WTC11 (cell line): Measurements from ENCODE around the gene CDC23.

ENCODE experiments used
- HMGA2 ChIP-seq: fragments of 250-450 bp; sonication (Bioruptor Pico); IDR thresholded peaks from 2 replicates; pipeline ENCODE4 v1.4.0; 2021; ENCODE audit warnings: mild to moderate bottlenecking, moderate library complexity
- SOX15 ChIP-seq: fragments of 250-450 bp; sonication (Bioruptor Pico); IDR thresholded peaks from 2 replicates; pipeline ENCODE4 v1.9.0; 2021; ENCODE audit warnings: mild to moderate bottlenecking
- TF ChIP-seq, protein P1 (sequence below): sonication (generic); formaldehyde crosslinking; IDR thresholded peaks from 2 replicates; pipeline ENCODE4 v1.8.1; 2023; ENCODE audit warnings: mild to moderate bottlenecking, missing genetic modification reagents, moderate library complexity
- TF ChIP-seq, protein P2 (sequence below): fragments of 200-600 bp; IDR thresholded peaks from 2 replicates; pipeline ENCODE4 v1.8.0; 2022; ENCODE audit warnings: antibody characterized with exemption
- TF ChIP-seq, protein P3 (sequence below): sonication (generic); formaldehyde crosslinking; IDR thresholded peaks from 2 replicates; pipeline ENCODE4 v1.8.0; 2022; ENCODE audit warnings: mild to moderate bottlenecking, missing genetic modification reagents
- TF ChIP-seq, protein P4 (sequence below): sonication (generic); formaldehyde crosslinking; IDR thresholded peaks from 2 replicates; pipeline ENCODE4 v1.8.0; 2022; ENCODE audit warnings: mild to moderate bottlenecking, missing genetic modification reagents
- TF ChIP-seq, protein P5 (sequence below): sonication (generic); formaldehyde crosslinking; IDR thresholded peaks from 2 replicates; pipeline ENCODE4 v1.8.1; 2022; ENCODE audit warnings: low read depth, missing genetic modification reagents, borderline replicate concordance

DNA sequence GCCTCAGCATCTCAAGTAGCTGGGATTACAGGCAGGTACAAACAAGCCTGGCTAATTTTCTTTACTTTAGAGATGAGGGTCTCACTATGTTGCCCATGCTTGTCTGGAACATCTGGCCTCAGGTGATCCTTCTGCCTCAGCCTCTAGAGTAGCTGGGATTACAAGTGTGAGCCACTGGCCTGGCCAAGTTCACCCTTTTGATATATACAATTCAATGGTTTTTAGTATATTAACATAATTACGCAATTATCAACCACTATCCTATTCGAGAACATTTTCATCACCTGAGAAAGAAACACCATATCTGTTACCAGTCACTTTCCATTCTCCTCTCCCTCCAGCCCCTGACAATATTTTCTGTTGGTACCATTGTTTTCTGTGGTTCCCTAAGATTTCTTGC, 3.7 kb upstream of the CDC23 start:
- TF ChIP-seq, protein P1, sequence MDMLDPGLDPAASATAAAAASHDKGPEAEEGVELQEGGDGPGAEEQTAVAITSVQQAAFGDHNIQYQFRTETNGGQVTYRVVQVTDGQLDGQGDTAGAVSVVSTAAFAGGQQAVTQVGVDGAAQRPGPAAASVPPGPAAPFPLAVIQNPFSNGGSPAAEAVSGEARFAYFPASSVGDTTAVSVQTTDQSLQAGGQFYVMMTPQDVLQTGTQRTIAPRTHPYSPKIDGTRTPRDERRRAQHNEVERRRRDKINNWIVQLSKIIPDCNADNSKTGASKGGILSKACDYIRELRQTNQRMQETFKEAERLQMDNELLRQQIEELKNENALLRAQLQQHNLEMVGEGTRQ (CRISPR knock-in tag): no peak
- TF ChIP-seq, protein P2, sequence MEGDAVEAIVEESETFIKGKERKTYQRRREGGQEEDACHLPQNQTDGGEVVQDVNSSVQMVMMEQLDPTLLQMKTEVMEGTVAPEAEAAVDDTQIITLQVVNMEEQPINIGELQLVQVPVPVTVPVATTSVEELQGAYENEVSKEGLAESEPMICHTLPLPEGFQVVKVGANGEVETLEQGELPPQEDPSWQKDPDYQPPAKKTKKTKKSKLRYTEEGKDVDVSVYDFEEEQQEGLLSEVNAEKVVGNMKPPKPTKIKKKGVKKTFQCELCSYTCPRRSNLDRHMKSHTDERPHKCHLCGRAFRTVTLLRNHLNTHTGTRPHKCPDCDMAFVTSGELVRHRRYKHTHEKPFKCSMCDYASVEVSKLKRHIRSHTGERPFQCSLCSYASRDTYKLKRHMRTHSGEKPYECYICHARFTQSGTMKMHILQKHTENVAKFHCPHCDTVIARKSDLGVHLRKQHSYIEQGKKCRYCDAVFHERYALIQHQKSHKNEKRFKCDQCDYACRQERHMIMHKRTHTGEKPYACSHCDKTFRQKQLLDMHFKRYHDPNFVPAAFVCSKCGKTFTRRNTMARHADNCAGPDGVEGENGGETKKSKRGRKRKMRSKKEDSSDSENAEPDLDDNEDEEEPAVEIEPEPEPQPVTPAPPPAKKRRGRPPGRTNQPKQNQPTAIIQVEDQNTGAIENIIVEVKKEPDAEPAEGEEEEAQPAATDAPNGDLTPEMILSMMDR: no peak
- TF ChIP-seq, protein P3, sequence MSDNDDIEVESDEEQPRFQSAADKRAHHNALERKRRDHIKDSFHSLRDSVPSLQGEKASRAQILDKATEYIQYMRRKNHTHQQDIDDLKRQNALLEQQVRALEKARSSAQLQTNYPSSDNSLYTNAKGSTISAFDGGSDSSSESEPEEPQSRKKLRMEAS: no peak
- TF ChIP-seq HMGA2 (CRISPR knock-in tag) (no peak), SOX15 (CRISPR knock-in tag) (no peak)
- TF ChIP-seq, protein P4, sequence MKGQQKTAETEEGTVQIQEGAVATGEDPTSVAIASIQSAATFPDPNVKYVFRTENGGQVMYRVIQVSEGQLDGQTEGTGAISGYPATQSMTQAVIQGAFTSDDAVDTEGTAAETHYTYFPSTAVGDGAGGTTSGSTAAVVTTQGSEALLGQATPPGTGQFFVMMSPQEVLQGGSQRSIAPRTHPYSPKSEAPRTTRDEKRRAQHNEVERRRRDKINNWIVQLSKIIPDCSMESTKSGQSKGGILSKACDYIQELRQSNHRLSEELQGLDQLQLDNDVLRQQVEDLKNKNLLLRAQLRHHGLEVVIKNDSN: no peak
- TF ChIP-seq, protein P5, sequence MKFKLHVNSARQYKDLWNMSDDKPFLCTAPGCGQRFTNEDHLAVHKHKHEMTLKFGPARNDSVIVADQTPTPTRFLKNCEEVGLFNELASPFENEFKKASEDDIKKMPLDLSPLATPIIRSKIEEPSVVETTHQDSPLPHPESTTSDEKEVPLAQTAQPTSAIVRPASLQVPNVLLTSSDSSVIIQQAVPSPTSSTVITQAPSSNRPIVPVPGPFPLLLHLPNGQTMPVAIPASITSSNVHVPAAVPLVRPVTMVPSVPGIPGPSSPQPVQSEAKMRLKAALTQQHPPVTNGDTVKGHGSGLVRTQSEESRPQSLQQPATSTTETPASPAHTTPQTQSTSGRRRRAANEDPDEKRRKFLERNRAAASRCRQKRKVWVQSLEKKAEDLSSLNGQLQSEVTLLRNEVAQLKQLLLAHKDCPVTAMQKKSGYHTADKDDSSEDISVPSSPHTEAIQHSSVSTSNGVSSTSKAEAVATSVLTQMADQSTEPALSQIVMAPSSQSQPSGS (CRISPR knock-in tag): no peak
